ENCODE results near the gene CDH23.

The CDH23 gene

GRCh38 chr10:71761105-71761511 is 364.4 kb downstream of the CDH23 start:
- Histone ChIP-seq H3K27me3 (ENCODE audit: control insufficient read depth, insufficient read depth, low read length) (no peaks in the 10 kb centered on the region), H3K9me3 (ENCODE audit: control insufficient read depth, low read length) (no peaks in the 10 kb centered on the region), H3K4me1 (ENCODE audit: control insufficient read depth, insufficient read depth, low read length) (peaks cover 45% of the 10 kb centered on the region), H3K36me3 (ENCODE audit: control insufficient read depth, insufficient read depth, low read length) (peaks cover 20% of the 10 kb centered on the region), H3K4me3 (ENCODE audit: low read length) (no peak overlapping the region), H3K9ac (ENCODE audit: low read length) (no peak overlapping the region)

GRCh38 chr10:71761541-71762113 is 364.9 kb downstream of the CDH23 start:
- no peak overlapping the region for H3K9ac ChIP-seq (ENCODE audit: low read length)
- no peaks in the 10 kb centered on the region for H3K27me3 ChIP-seq (ENCODE audit: control insufficient read depth, insufficient read depth, low read length)
- H3K4me1 ChIP-seq (ENCODE audit: control insufficient read depth, insufficient read depth, low read length): peaks cover 51% of the 10 kb centered on the region
- no peak overlapping the region for H3K4me3 ChIP-seq (ENCODE audit: low read length)
- H3K9me3 ChIP-seq (ENCODE audit: control insufficient read depth, low read length): no peaks in the 10 kb centered on the region
- peaks cover 17% of the 10 kb centered on the region for H3K36me3 ChIP-seq (ENCODE audit: control insufficient read depth, insufficient read depth, low read length)

GRCh38 chr10:71762324-71762723 is 365.6 kb downstream of the CDH23 start:
- Histone ChIP-seq H3K9ac (ENCODE audit: low read length) (no peak overlapping the region), H3K4me1 (ENCODE audit: control insufficient read depth, insufficient read depth, low read length) (peaks cover 53% of the 10 kb centered on the region), H3K27me3 (ENCODE audit: control insufficient read depth, insufficient read depth, low read length) (no peaks in the 10 kb centered on the region), H3K9me3 (ENCODE audit: control insufficient read depth, low read length) (no peaks in the 10 kb centered on the region), H3K36me3 (ENCODE audit: control insufficient read depth, insufficient read depth, low read length) (peaks cover 16% of the 10 kb centered on the region), H3K4me3 (ENCODE audit: low read length) (no peak overlapping the region)

- H3K4me1 ChIP-seq (ENCODE audit: control insufficient read depth, insufficient read depth, low read length): peaks cover 58% of the 10 kb centered on the region
- H3K9ac ChIP-seq (ENCODE audit: low read length): no peak overlapping the region
Measured at GRCh38 chr10:71763352-71764127, 366.8 kb downstream of the CDH23 start.

GRCh38 chr10:71765176-71765904 is 368.6 kb downstream of the CDH23 start:
- Histone ChIP-seq H3K4me3 (ENCODE audit: low read length) (no peak overlapping the region), H3K4me1 (ENCODE audit: control insufficient read depth, insufficient read depth, low read length) (peaks cover 72% of the 10 kb centered on the region), H3K27me3 (ENCODE audit: control insufficient read depth, insufficient read depth, low read length) (no peaks in the 10 kb centered on the region), H3K36me3 (ENCODE audit: control insufficient read depth, insufficient read depth, low read length) (peaks cover 12% of the 10 kb centered on the region), H3K9ac (ENCODE audit: low read length) (peak overlapping the region; percentile 26), H3K9me3 (ENCODE audit: control insufficient read depth, low read length) (no peaks in the 10 kb centered on the region)

More at GRCh38 chr10:71763352-71764127, 366.8 kb downstream of the CDH23 start:
- Histone ChIP-seq H3K4me3 (ENCODE audit: low read length) (no peak overlapping the region), H3K9me3 (ENCODE audit: control insufficient read depth, low read length) (no peaks in the 10 kb centered on the region), H3K27me3 (ENCODE audit: control insufficient read depth, insufficient read depth, low read length) (no peaks in the 10 kb centered on the region), H3K36me3 (ENCODE audit: control insufficient read depth, insufficient read depth, low read length) (peaks cover 12% of the 10 kb centered on the region)

- peak overlapping the region; percentile 3 for H3K4me3 ChIP-seq (ENCODE audit: low read length)
- H3K9me3 ChIP-seq (ENCODE audit: control insufficient read depth, low read length): no peaks in the 10 kb centered on the region
- H3K9ac ChIP-seq (ENCODE audit: low read length): peak overlapping the region; percentile 32
- H3K36me3 ChIP-seq (ENCODE audit: control insufficient read depth, insufficient read depth, low read length): peaks cover 12% of the 10 kb centered on the region
- H3K4me1 ChIP-seq (ENCODE audit: control insufficient read depth, insufficient read depth, low read length): peaks cover 74% of the 10 kb centered on the region
- no peaks in the 10 kb centered on the region for H3K27me3 ChIP-seq (ENCODE audit: control insufficient read depth, insufficient read depth, low read length)
Measured at GRCh38 chr10:71765906-71766716, 369.4 kb downstream of the CDH23 start.

GRCh38 chr10:71766717-71767419 is 370.1 kb downstream of the CDH23 start:
- peaks cover 81% of the 10 kb centered on the region for H3K4me1 ChIP-seq (ENCODE audit: control insufficient read depth, insufficient read depth, low read length)
- peak overlapping the region; percentile 3 for H3K4me3 ChIP-seq (ENCODE audit: low read length)
- peaks cover 7% of the 10 kb centered on the region for H3K36me3 ChIP-seq (ENCODE audit: control insufficient read depth, insufficient read depth, low read length)
- H3K9me3 ChIP-seq (ENCODE audit: control insufficient read depth, low read length): no peaks in the 10 kb centered on the region
- no peaks in the 10 kb centered on the region for H3K27me3 ChIP-seq (ENCODE audit: control insufficient read depth, insufficient read depth, low read length)
- peak overlapping the region; percentile 32 for H3K9ac ChIP-seq (ENCODE audit: low read length)

- no peak overlapping the region for H3K9ac ChIP-seq (ENCODE audit: low read length)
- H3K27me3 ChIP-seq (ENCODE audit: control insufficient read depth, insufficient read depth, low read length): no peaks in the 10 kb centered on the region
- no peak overlapping the region for H3K4me3 ChIP-seq (ENCODE audit: low read length)
- H3K36me3 ChIP-seq (ENCODE audit: control insufficient read depth, insufficient read depth, low read length): peaks cover under 1% of the 10 kb centered on the region
- peaks cover 81% of the 10 kb centered on the region for H3K4me1 ChIP-seq (ENCODE audit: control insufficient read depth, insufficient read depth, low read length)
- no peaks in the 10 kb centered on the region for H3K9me3 ChIP-seq (ENCODE audit: control insufficient read depth, low read length)
Measured at GRCh38 chr10:71767420-71768035, 370.8 kb downstream of the CDH23 start.

GRCh38 chr10:71769279-71769823 is 372.6 kb downstream of the CDH23 start:
- Histone ChIP-seq H3K9ac (ENCODE audit: low read length) (no peak overlapping the region), H3K36me3 (ENCODE audit: control insufficient read depth, insufficient read depth, low read length) (no peaks in the 10 kb centered on the region), H3K27me3 (ENCODE audit: control insufficient read depth, insufficient read depth, low read length) (no peaks in the 10 kb centered on the region), H3K4me1 (ENCODE audit: control insufficient read depth, insufficient read depth, low read length) (peaks cover 93% of the 10 kb centered on the region), H3K4me3 (ENCODE audit: low read length) (no peak overlapping the region), H3K9me3 (ENCODE audit: control insufficient read depth, low read length) (no peaks in the 10 kb centered on the region)

GRCh38 chr10:71770255-71770654 is 373.5 kb downstream of the CDH23 start:
- no peaks in the 10 kb centered on the region for H3K9me3 ChIP-seq (ENCODE audit: control insufficient read depth, low read length)
- H3K4me1 ChIP-seq (ENCODE audit: control insufficient read depth, insufficient read depth, low read length): peaks cover 91% of the 10 kb centered on the region
- no peaks in the 10 kb centered on the region for H3K27me3 ChIP-seq (ENCODE audit: control insufficient read depth, insufficient read depth, low read length)
- H3K36me3 ChIP-seq (ENCODE audit: control insufficient read depth, insufficient read depth, low read length): no peaks in the 10 kb centered on the region
- no peak overlapping the region for H3K4me3 ChIP-seq (ENCODE audit: low read length)
- H3K9ac ChIP-seq (ENCODE audit: low read length): no peak overlapping the region

- H3K9ac ChIP-seq (ENCODE audit: low read length): peak overlapping the region; percentile 89
- H3K27me3 ChIP-seq (ENCODE audit: control insufficient read depth, insufficient read depth, low read length): no peaks in the 10 kb centered on the region
- no peaks in the 10 kb centered on the region for H3K36me3 ChIP-seq (ENCODE audit: control insufficient read depth, insufficient read depth, low read length)
- H3K4me1 ChIP-seq (ENCODE audit: control insufficient read depth, insufficient read depth, low read length): peaks cover 86% of the 10 kb centered on the region
- H3K4me3 ChIP-seq (ENCODE audit: low read length): no peak overlapping the region
- H3K9me3 ChIP-seq (ENCODE audit: control insufficient read depth, low read length): no peaks in the 10 kb centered on the region
Measured at GRCh38 chr10:71770789-71771188, 374.1 kb downstream of the CDH23 start.
